ENCODE results near the gene GARNL3.

The GARNL3 gene

DNA sequence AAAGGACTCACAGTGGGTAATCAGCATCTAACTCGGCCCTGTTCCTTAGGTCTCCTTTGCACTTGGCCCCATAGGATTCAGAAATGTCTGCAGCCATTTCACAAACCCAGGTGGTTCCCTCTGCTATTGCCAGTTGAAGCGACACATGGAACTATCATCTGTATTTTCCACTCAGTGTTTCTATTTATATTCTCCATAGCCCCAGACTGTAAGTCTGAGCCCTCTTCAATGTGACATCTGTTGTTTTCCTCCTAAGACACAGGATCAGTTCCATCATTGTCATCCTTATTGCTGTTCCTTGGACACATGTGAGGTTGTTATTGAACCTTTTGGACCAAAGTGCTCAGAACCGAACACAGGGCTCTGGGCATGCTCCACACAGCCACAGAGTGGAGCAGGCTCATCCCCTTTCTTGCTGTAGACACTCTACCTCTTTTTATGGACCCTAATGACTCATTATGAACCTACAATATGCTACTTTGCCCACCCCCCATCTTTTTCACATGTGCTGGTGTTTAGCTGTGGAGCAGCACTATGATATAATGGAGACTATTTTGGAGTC is 36.4 kb downstream of the GARNL3 start:
- no peak for DNase-seq (ENCODE audit: extremely low spot score)
- TF ChIP-seq, protein P1, sequence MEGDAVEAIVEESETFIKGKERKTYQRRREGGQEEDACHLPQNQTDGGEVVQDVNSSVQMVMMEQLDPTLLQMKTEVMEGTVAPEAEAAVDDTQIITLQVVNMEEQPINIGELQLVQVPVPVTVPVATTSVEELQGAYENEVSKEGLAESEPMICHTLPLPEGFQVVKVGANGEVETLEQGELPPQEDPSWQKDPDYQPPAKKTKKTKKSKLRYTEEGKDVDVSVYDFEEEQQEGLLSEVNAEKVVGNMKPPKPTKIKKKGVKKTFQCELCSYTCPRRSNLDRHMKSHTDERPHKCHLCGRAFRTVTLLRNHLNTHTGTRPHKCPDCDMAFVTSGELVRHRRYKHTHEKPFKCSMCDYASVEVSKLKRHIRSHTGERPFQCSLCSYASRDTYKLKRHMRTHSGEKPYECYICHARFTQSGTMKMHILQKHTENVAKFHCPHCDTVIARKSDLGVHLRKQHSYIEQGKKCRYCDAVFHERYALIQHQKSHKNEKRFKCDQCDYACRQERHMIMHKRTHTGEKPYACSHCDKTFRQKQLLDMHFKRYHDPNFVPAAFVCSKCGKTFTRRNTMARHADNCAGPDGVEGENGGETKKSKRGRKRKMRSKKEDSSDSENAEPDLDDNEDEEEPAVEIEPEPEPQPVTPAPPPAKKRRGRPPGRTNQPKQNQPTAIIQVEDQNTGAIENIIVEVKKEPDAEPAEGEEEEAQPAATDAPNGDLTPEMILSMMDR (IDR thresholded peaks at IDR 0.05; ENCODE audit: control extremely low read depth, extremely low read depth, low read depth, missing control alignments): no peak
- POLR2A ChIA-PET: no interaction called here
- CTCF ChIA-PET: interaction anchor here (0.9 to 1.7 kb wide), 2 partner anchors 20 to 30 kb away, joined by 3 read pairs; no protein-coding TSS in a partner anchor

- CTCF ChIA-PET: interaction anchor here (0.7 to 3.0 kb wide), 4 partner anchors 11 to 84 kb away, joined by 3 to 8 read pairs (median 3); no protein-coding TSS in a partner anchor
- no peak for DNase-seq (ENCODE audit: extremely low spot score)
- TF ChIP-seq, protein P1 (IDR thresholded peaks at IDR 0.05; ENCODE audit: control extremely low read depth, extremely low read depth, low read depth, missing control alignments): no peak
- POLR2A ChIA-PET: no interaction called here
These were observed 39.3 kb downstream of the GARNL3 start for GRCh38 chr9:127303830-127304229.

GRCh38 chr9:127305206-127305837 is 40.7 kb downstream of the GARNL3 start:
- no peak for DNase-seq (ENCODE audit: extremely low spot score)
- CTCF ChIA-PET: interaction anchor here (3.0 kb wide), 1 partner anchor 14 kb away, joined by 8 read pairs; no protein-coding TSS in a partner anchor

GRCh38 chr9:127305838-127306226 is 41.3 kb downstream of the GARNL3 start:
- ChIA-PET POLR2A (no interaction called here), CTCF (no interaction called here)
- no peak for DNase-seq (ENCODE audit: extremely low spot score)
- TF ChIP-seq, protein P1 (IDR thresholded peaks at IDR 0.05; ENCODE audit: control extremely low read depth, extremely low read depth, low read depth, missing control alignments): no peak

More at GRCh38 chr9:127305206-127305837, 40.7 kb downstream of the GARNL3 start:
- POLR2A ChIA-PET: no interaction called here
- TF ChIP-seq, protein P1 (IDR thresholded peaks at IDR 0.05; ENCODE audit: control extremely low read depth, extremely low read depth, low read depth, missing control alignments): no peak

DNA sequence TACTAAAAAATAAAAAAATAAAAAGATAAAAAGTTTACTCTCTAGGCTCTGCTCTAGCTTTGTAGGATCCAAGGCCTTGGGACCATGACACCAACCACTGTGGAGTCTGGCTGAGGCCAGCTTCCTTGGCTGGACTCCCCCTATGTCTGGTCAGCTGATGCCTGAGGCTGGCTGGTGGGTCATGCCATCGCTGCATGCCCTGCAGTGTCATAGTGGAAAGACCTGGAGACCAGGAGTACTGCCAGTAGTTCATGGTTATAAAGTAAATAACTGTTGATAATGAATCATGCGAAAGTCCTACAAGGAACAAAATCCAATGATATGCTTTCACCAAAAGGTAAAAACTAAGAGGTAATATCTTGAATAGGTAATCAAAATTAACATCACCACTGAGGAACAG is 43.2 kb downstream of the GARNL3 start:
- TF ChIP-seq, protein P1 (IDR thresholded peaks at IDR 0.05; ENCODE audit: control extremely low read depth, extremely low read depth, low read depth, missing control alignments): no peak
- DNase-seq (ENCODE audit: extremely low spot score): no peak
- ChIA-PET CTCF (no interaction called here), POLR2A (no interaction called here)

GRCh38 chr9:127308652-127309434 is 44.3 kb downstream of the GARNL3 start:
- no peak for DNase-seq (ENCODE audit: extremely low spot score)
- POLR2A ChIA-PET: no interaction called here
- CTCF ChIA-PET: interaction anchor here (1.2 kb wide), 1 partner anchor 88 kb away, joined by 3 read pairs; the partner anchor contains the start of gene SLC2A8
- TF ChIP-seq, protein P1 (IDR thresholded peaks at IDR 0.05; ENCODE audit: control extremely low read depth, extremely low read depth, low read depth, missing control alignments): no peak

Measured in GM10248 (cell line).